Ishikawa (cell line): ENCODE measurements around the gene SLC28A1.
A peak's percentile ranks its signal among the peaks of the same experiment; 100 is the strongest.

ENCODE experiments used
- CEBPB ChIP-seq: IDR thresholded peaks from 2 replicates; pipeline ENCODE4 v1.6.1; 2012
- CREB1 ChIP-seq: IDR thresholded peaks from 2 replicates; pipeline ENCODE4 v1.6.1; 2012; ENCODE audit warnings: low read depth
- EGR1 ChIP-seq: IDR thresholded peaks from 2 replicates; pipeline ENCODE4 v1.6.1; 2012
- EP300 ChIP-seq: IDR thresholded peaks from 2 replicates; pipeline ENCODE4 v1.6.1; 2012; ENCODE audit warnings: borderline replicate concordance
- FOXM1 ChIP-seq: IDR thresholded peaks from 2 replicates; pipeline ENCODE4 v1.6.1; 2012; ENCODE audit warnings: low read depth, borderline replicate concordance
- NFIC ChIP-seq: IDR thresholded peaks from 2 replicates; pipeline ENCODE4 v1.6.1; 2012
- RAD21 ChIP-seq: IDR thresholded peaks from 2 replicates; pipeline ENCODE4 v1.6.1; 2012; ENCODE audit warnings: low read depth
- TAF1 ChIP-seq: IDR thresholded peaks from 2 replicates; pipeline ENCODE4 v1.6.1; 2012; ENCODE audit warnings: low read depth, mild to moderate bottlenecking
- TCF12 ChIP-seq: IDR thresholded peaks from 2 replicates; pipeline ENCODE4 v1.6.1; 2012; ENCODE audit warnings: low read depth
- TEAD4 ChIP-seq: IDR thresholded peaks from 2 replicates; pipeline ENCODE4 v1.6.1; 2012
- YY1 ChIP-seq: IDR thresholded peaks from 2 replicates; pipeline ENCODE4 v1.6.1; 2012; ENCODE audit warnings: low read depth
- ZBTB7A ChIP-seq: IDR thresholded peaks from 2 replicates; pipeline ENCODE4 v1.6.1; 2012; ENCODE audit warnings: low read depth
- TF ChIP-seq, protein P1 (sequence below): IDR thresholded peaks from 2 replicates; pipeline ENCODE4 v1.6.1; 2012
- TF ChIP-seq, protein P2 (sequence below): IDR thresholded peaks from 2 replicates; pipeline ENCODE4 v1.6.1; 2012
- TF ChIP-seq, protein P3 (sequence below): IDR thresholded peaks from 2 replicates; pipeline ENCODE4 v1.6.1; 2012; ENCODE audit warnings: low read depth, mild to moderate bottlenecking

SLC28A1 gene

DNA sequence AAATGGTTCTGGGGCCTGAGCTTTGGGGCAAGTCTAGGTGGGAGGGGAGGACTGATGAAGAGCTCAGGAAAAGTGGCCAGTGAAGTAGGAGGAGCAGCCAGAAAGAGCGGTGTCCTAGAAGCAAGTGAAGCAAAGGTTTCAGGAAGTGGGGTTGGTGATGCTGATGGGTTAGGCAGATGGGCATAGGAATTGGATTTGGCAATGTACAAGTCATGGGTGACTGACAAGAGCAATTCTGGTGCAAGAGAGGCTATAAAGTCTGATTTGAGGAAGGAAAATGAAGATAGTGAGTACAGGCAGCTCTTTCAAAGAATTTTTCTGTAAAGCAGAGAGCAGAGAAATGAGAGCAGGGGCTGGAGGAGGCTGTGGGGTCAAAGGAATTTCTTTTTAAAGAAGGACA, 47.6 kb upstream of the SLC28A1 start:
- no peak for TF ChIP-seq ZBTB7A
- no peak for TF ChIP-seq NFIC
- TF ChIP-seq EP300: no peak
- TF ChIP-seq, protein P1, sequence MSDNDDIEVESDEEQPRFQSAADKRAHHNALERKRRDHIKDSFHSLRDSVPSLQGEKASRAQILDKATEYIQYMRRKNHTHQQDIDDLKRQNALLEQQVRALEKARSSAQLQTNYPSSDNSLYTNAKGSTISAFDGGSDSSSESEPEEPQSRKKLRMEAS: no peak
- TF ChIP-seq CEBPB: no peak
- no peak for TF ChIP-seq TCF12
- TF ChIP-seq, protein P2, sequence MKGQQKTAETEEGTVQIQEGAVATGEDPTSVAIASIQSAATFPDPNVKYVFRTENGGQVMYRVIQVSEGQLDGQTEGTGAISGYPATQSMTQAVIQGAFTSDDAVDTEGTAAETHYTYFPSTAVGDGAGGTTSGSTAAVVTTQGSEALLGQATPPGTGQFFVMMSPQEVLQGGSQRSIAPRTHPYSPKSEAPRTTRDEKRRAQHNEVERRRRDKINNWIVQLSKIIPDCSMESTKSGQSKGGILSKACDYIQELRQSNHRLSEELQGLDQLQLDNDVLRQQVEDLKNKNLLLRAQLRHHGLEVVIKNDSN: no peak
- no peak for TF ChIP-seq YY1
- no peak for TF ChIP-seq RAD21
- TF ChIP-seq CREB1: no peak
- TF ChIP-seq, protein P3, sequence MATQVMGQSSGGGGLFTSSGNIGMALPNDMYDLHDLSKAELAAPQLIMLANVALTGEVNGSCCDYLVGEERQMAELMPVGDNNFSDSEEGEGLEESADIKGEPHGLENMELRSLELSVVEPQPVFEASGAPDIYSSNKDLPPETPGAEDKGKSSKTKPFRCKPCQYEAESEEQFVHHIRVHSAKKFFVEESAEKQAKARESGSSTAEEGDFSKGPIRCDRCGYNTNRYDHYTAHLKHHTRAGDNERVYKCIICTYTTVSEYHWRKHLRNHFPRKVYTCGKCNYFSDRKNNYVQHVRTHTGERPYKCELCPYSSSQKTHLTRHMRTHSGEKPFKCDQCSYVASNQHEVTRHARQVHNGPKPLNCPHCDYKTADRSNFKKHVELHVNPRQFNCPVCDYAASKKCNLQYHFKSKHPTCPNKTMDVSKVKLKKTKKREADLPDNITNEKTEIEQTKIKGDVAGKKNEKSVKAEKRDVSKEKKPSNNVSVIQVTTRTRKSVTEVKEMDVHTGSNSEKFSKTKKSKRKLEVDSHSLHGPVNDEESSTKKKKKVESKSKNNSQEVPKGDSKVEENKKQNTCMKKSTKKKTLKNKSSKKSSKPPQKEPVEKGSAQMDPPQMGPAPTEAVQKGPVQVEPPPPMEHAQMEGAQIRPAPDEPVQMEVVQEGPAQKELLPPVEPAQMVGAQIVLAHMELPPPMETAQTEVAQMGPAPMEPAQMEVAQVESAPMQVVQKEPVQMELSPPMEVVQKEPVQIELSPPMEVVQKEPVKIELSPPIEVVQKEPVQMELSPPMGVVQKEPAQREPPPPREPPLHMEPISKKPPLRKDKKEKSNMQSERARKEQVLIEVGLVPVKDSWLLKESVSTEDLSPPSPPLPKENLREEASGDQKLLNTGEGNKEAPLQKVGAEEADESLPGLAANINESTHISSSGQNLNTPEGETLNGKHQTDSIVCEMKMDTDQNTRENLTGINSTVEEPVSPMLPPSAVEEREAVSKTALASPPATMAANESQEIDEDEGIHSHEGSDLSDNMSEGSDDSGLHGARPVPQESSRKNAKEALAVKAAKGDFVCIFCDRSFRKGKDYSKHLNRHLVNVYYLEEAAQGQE: no peak

DNA sequence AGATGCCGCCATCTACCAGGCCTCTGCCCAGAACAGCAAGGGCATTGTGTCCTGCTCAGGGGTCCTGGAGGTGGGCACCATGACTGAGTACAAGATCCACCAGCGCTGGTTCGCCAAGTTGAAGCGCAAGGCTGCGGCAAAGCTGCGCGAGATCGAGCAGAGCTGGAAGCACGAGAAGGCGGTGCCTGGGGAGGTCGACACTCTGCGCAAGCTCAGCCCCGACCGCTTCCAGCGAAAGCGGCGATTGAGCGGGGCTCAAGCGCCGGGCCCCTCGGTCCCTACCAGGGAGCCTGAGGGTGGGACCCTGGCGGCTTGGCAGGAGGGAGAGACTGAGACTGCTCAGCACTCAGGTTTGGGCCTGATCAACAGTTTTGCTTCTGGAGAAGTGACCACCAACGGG, 44.7 kb upstream of the SLC28A1 start:
- TF ChIP-seq NFIC (no peak), TCF12 (no peak), EGR1 (no peak), FOXM1 (no peak), EP300 (no peak), ZBTB7A (no peak)

DNA sequence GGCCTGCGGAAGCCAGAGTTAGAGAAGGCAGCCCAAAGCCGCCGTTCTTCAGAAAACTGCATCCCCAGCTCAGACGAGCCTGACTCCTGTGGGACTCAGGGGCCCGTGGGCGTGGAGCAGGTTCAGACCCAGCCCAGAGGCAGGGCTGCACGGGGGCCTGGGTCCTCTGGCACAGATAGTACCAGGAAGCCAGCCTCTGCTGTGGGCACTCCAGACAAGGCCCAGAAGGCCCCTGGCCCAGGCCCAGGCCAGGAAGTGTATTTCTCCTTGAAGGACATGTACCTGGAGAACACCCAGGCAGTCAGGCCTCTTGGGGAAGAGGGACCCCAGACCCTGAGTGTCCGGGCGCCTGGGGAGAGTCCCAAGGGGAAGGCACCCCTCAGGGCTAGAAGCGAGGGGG, 44.2 kb upstream of the SLC28A1 start:
- TF ChIP-seq, protein P2: no peak
- TF ChIP-seq CEBPB (no peak), TAF1 (no peak), NFIC (no peak), CREB1 (no peak), EGR1 (no peak), TCF12 (no peak), ZBTB7A (no peak), RAD21 (no peak), YY1 (no peak)
- TF ChIP-seq, protein P1: no peak
- TF ChIP-seq, protein P3: no peak

DNA sequence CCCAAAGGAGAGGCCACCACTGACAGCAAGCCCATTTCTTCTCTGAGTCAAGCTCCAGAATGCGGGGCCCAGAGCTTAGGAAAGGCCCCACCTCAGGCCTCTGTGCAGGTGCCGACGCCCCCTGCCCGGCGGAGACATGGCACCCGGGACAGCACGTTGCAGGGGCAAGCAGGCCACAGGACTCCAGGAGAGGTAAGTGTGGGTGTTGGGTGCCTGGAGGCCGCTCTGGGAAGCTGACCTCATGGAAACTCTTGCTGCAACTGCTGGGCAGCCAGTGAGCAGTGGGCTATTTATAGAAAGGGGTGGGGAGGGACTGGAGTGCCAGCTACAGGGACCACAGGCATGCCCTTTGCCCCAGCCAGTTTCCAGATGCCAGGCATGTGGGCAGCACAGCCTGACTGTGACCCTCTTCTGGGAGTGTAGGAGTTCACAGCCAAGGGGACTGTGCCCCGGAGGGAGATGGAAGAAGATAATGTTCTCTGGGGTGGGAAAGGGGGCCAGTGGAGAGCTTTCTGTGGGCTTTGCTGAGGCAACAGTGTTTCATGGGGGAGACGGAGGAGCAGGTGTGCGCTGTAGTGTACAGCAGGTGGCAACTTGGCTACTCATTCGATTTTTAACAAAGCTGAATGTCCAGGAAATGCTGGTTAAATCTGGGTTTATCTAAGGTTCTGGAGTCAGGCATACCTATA, 43.6 kb upstream of the SLC28A1 start:
- peak; percentile 40; the same call in 1 of the 2 replicates for TF ChIP-seq CEBPB
- TF ChIP-seq EP300: 0 out of 2 replicates have a peak, but pooled peaks have one; percentile 24
- TF ChIP-seq FOXM1: no peak
- TF ChIP-seq, protein P1: 0 out of 2 replicates have a peak, but pooled peaks have one; percentile 11

DNA sequence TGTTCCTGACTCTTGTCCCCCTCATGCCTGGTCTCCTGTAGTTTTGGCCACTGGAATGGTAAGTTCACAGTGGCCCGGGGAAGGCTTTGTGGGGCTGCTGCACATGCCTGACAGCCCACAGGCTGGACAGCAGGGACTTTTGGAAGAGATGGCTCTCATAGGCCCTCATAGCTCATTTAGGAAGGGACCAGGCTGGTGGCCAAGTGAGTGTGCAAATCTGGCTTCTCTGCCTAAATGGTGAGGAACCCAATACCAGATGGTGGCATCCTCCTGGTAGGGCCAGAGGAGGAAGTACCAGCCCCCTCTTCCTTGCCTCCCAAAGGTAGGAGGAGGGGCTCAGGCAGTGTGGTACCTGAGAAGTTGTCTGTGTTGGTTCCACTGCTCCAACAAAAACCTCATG, 41.7 kb upstream of the SLC28A1 start:
- TF ChIP-seq YY1: no peak
- no peak for TF ChIP-seq FOXM1
- TF ChIP-seq CREB1: no peak
- no peak for TF ChIP-seq EP300
- TF ChIP-seq, protein P2: no peak
- TF ChIP-seq, protein P1: no peak
- TF ChIP-seq, protein P3: no peak
- no peak for TF ChIP-seq NFIC
- no peak for TF ChIP-seq TAF1
- TF ChIP-seq ZBTB7A: no peak
- TF ChIP-seq TEAD4: no peak
- no peak for TF ChIP-seq CEBPB
- no peak for TF ChIP-seq TCF12
- no peak for TF ChIP-seq RAD21
- TF ChIP-seq EGR1: no peak
